ENCODE results near the gene LSMEM2. TPM values are rescaled to one million over a fixed set of nuclear protein-coding genes. Genes with fewer than 3 reads are reported as not detected.

LSMEM2 gene
- polyA plus RNA-seq, 1 experiment: not detected

- H3K27ac ChIP-seq (ENCODE audit: low read depth, low read length): no peak overlapping the region
- CTCF ChIA-PET: no interaction called here
- POLR2A ChIA-PET: no interaction called here
- H3K27me3 ChIP-seq (ENCODE audit: control insufficient read depth, insufficient read depth, low read length): no peaks in the 10 kb centered on the region
- no peaks in the 10 kb centered on the region for H3K9me3 ChIP-seq (ENCODE audit: control insufficient read depth, insufficient read depth, low read length)
- H3K4me3 ChIP-seq (ENCODE audit: low read depth, low read length): no peak overlapping the region
- no peak for TF ChIP-seq CTCF (IDR thresholded peaks at IDR 0.05; ENCODE audit: low read depth, low read length)
- DNase-seq (ENCODE audit: low read depth, low spot score): no peak
Observed at GRCh38 chr3:50232303-50232702, 46.6 kb upstream of the LSMEM2 start.

- no peak overlapping the region for H3K27ac ChIP-seq (ENCODE audit: low read depth, low read length)
- TF ChIP-seq CTCF (IDR thresholded peaks at IDR 0.05; ENCODE audit: low read depth, low read length): no peak
- no peaks in the 10 kb centered on the region for H3K27me3 ChIP-seq (ENCODE audit: control insufficient read depth, insufficient read depth, low read length)
- ChIA-PET CTCF (interaction anchor here (0.6 to 3.6 kb wide), 3 partner anchors 13 to 91 kb away, joined by 3 to 25 read pairs (median 3); no protein-coding TSS in a partner anchor), POLR2A (no interaction called here)
- H3K9me3 ChIP-seq (ENCODE audit: control insufficient read depth, insufficient read depth, low read length): no peaks in the 10 kb centered on the region
- H3K4me3 ChIP-seq (ENCODE audit: low read depth, low read length): no peak overlapping the region
- DNase-seq (ENCODE audit: low read depth, low spot score): no peak
Observed at GRCh38 chr3:50233176-50233575, 45.7 kb upstream of the LSMEM2 start.

- POLR2A ChIA-PET: interaction anchor here (0.6 to 2.2 kb wide), 23 partner anchors 9 to 101 kb away, joined by 3 to 24 read pairs (median 4); partner anchors contain the start of genes HYAL3, IFRD2, LSMEM2 and NAA80
- Histone ChIP-seq H3K27ac (ENCODE audit: low read depth, low read length) (peak within 1 kb of the TSS; percentile 47), H3K27me3 (ENCODE audit: control insufficient read depth, insufficient read depth, low read length) (no peaks in the 10 kb centered on the region), H3K4me3 (ENCODE audit: low read depth, low read length) (peak within 1 kb of the TSS; percentile 95), H3K9me3 (ENCODE audit: control insufficient read depth, insufficient read depth, low read length) (no peaks in the 10 kb centered on the region)
- peak; percentile 94 for DNase-seq (ENCODE audit: low read depth, low spot score)
- no peak for TF ChIP-seq CTCF (IDR thresholded peaks at IDR 0.05; ENCODE audit: low read depth, low read length)
- CTCF ChIA-PET: interaction anchor here (0.6 to 3.6 kb wide), 6 partner anchors 10 to 114 kb away, joined by 3 to 25 read pairs (median 6); no protein-coding TSS in a partner anchor
Observed at GRCh38 chr3:50235716-50236483, 43.0 kb upstream of the LSMEM2 start, which contains the start of gene GNAI2. GNAI2 (plus strand) TSS chr3:50236204; CDS start chr3:50236336, 132 bp downstream.

GRCh38 chr3:50236484-50237132 is 42.3 kb upstream of the LSMEM2 start:
- TF ChIP-seq CTCF (IDR thresholded peaks at IDR 0.05; ENCODE audit: low read depth, low read length): no peak
- Histone ChIP-seq H3K27me3 (ENCODE audit: control insufficient read depth, insufficient read depth, low read length) (no peaks in the 10 kb centered on the region), H3K27ac (ENCODE audit: low read depth, low read length) (no peak overlapping the region), H3K4me3 (ENCODE audit: low read depth, low read length) (peak overlapping the region; percentile 95), H3K9me3 (ENCODE audit: control insufficient read depth, insufficient read depth, low read length) (no peaks in the 10 kb centered on the region)
- POLR2A ChIA-PET: interaction anchor here (1.1 to 2.2 kb wide), 4 partner anchors 11 to 45 kb away, joined by 3 to 24 read pairs (median 10); no protein-coding TSS in a partner anchor
- CTCF ChIA-PET: interaction anchor here (0.7 to 3.6 kb wide), 3 partner anchors 10 to 22 kb away, joined by 8 to 25 read pairs (median 11); no protein-coding TSS in a partner anchor
- no peak for DNase-seq (ENCODE audit: low read depth, low spot score)

Data from AG04450 (cell line).